Heart right ventricle (tissue), 16 donors: Measurements from ENCODE around the gene ZHX3. TPM values are rescaled to one million over a fixed set of nuclear protein-coding genes. Genes with fewer than 3 reads are reported as not detected.
A peak's percentile ranks its signal among the peaks of the same experiment; 100 is the strongest.

ENCODE experiments used
- ATAC-seq, 8 donors: fragments of 200-7000 bp; cut with Tn5 transposase; one replicate each; pipeline ENCODE4 v1.9.1; 2020; ENCODE audit warnings: mild to moderate bottlenecking in 8 of 8, moderate library complexity in 8 of 8, moderate number of reproducible peaks in 1 of 8
- DNase-seq, 2 donors: peaks; one replicate each; pipeline ENCODE4 v3.0.0-alpha.2; 2020
- H3K27ac ChIP-seq, 10 donors: fragments of 200-600 bp; sonication (generic) in 2 of 10; one replicate each; pipeline versions ENCODE4 v1.5.0 to v1.8.0; 2020 to 2022; ENCODE audit warnings: mild to moderate bottlenecking in 3 of 10
- H3K27me3 ChIP-seq, 7 donors: fragments of 200-600 bp; one replicate each; pipeline ENCODE4 v1.8.0; 2021 to 2022; ENCODE audit warnings: mild to moderate bottlenecking in 2 of 7
- H3K36me3 ChIP-seq, 9 donors: fragments of 200-600 bp; sonication (generic) in 1 of 9; one replicate each; pipeline versions ENCODE4 v1.5.0 to v1.8.0; 2020 to 2022; ENCODE audit warnings: mild to moderate bottlenecking in 2 of 9
- H3K4me1 ChIP-seq, 9 donors: fragments of 200-600 bp; sonication (generic) in 1 of 9; one replicate each; pipeline versions ENCODE4 v1.5.0 to v1.8.0; 2020 to 2022; ENCODE audit warnings: mild to moderate bottlenecking in 4 of 9
- H3K4me3 ChIP-seq, 10 donors: fragments of 200-600 bp; sonication (generic) in 2 of 10; one replicate each; pipeline versions ENCODE4 v1.5.0 to v1.8.0; 2020 to 2022; ENCODE audit warnings: mild to moderate bottlenecking in 7 of 10, moderate library complexity in 2 of 10
- H3K9me3 ChIP-seq, 11 donors: fragments of 200-600 bp in 10 of 11; sonication (generic) in 2 of 11; one replicate each; pipeline versions ENCODE4 v1.5.0 to v1.8.0; 2013 to 2022; ENCODE audit warnings: mild to moderate bottlenecking in 2 of 11, control low read depth in 1 of 11, moderate library complexity in 1 of 11
- CTCF ChIP-seq, 9 donors: fragments of 200-600 bp; sonication (generic) in 2 of 9; IDR thresholded peaks; one replicate each; pipeline versions ENCODE4 v1.5.0 to v1.8.0; 2021 to 2022; ENCODE audit warnings: antibody characterized with exemption in 9 of 9, mild to moderate bottlenecking in 5 of 9, moderate library complexity in 1 of 9
- WGBS, 2 donors: extraction: QIAGEN DNeasy Blood & Tissue Kit; methylation state at CpG; one replicate each; pipeline ENCODE4 v1.1.7; 2013; ENCODE audit warnings: inconsistent platforms in 1 of 2; 5-methylcytosine and 5-hydroxymethylcytosine counted together
- intact Hi-C, 10 donors: fragments of 100-400 bp; cut with DNase I; formaldehyde crosslinking; loops; one replicate each; pipeline versions ENCODE4 v1.11.1 to v1.14.2; 2022
- polyA plus RNA-seq, 2 donors: library from polyadenylated mRNA; stranded (reverse); fragments of 200-250 nt; gene quantifications; one replicate each; pipeline ENCODE4 v1.2.3, GENCODE V29; 2013
- total RNA-seq, 10 donors: library from RNA; stranded (reverse); fragmentation: NEBNext Ultra II Directional in 3 of 10; extraction: Animal tissue kit (Norgen Biotek cat#: 25700) in 3 of 10; gene quantifications; one replicate each; pipeline versions ENCODE4 v1.2.1 to v1.2.4, GENCODE V29; 2021 to 2023
- donor health status: Arrhythmogenic right ventricular cardiomyopathy.
- donor health status: ischemic (EF 13 %, LVEDD 7.1; RV severe dilation, severe dysfunction).
- donor health status: healthy with polysubstance abuse.
- donor health status: DM: no; HTN: yes; CAD: no.
- donor health status: DM: no; HTN: no; CAD: no.
- donor health status: ischemic (EF 25% LVEDD 6.9; RV normal size, moderate dysfunction).
- donor health status: ischemic (EF 25% LVEDD 5.7; RV mildly dilated, moderate dysfunction).
- donor health status: healthy.
- donor health status: DM: yes; HTN: yes; CAD: no.
- donor health status: Ischemic cardiomyopathy.
- donor health status: ischemic (EF 35%, LVEDD 5.7; RV mildly dilated, moderate dysfunction).
- donor health status: nonischemic (EF 11% LVEDD 7.7; RV severe dilation, severe dysfunction).
- donor health status: DM: yes; HTN: yes; CAD: no.
- donor health status: PGD.
- donor health status: ischemic (EF 29% LVEDD 5.4; RV normal size, mild dysfunction).
- donor health status: nonischemic (EF 23%, LVEDD 6.1; RV moderate dilation, normal function).

Gene ZHX3
- total and polyA plus RNA-seq, 12 donors: 6.5 to 51.8 (median 30.4) TPM

DNA sequence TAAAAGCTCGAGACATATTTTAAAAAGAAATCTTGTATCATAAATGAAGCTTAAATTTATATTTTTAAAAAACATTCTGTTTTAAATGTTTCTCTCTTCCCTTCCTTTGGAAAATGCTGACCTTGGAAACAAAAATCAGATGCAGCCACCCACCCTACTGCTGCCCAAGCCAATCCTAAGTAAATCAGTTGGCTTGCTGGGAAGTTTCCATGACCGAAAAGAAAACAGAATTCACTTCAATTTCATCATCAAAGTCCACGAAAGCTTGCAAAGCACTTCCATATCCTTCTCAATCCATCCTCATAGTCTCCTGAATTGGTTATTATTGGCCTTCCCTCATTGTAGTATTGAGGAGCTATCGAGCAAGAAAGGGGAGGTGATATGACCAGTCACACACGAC, 100.1 kb downstream of the ZHX3 start:
- H3K27me3 ChIP-seq: no peaks in the 10 kb centered on the region
- WGBS, 2 donors: 81 to 84% methylated on average over 5 of the region's 5 CpGs
- intact Hi-C loops: no loop called here
- no peaks in the 10 kb centered on the region for H3K9me3 ChIP-seq
- DNase-seq (no peak), ATAC-seq (no peak)
- H3K36me3 ChIP-seq: no peaks in the 10 kb centered on the region
- no peak for TF ChIP-seq CTCF (IDR thresholded peaks at IDR 0.05)
- H3K4me1 ChIP-seq: peaks cover 2 to 43% (median 17%) of the 10 kb centered on the region in 9 donors
- H3K27ac ChIP-seq: peak overlapping the region in 1 of 10 donors; percentile 26
- no peak overlapping the region for H3K4me3 ChIP-seq

GRCh38 chr20:41214666-41215065, 102.9 kb downstream of the ZHX3 start:
- Histone ChIP-seq H3K4me1 (peaks cover 0 to 29% (median 13%) of the 10 kb centered on the region in 9 donors), H3K4me3 (no peak overlapping the region), H3K27ac (no peak overlapping the region), H3K9me3 (no peaks in the 10 kb centered on the region), H3K27me3 (no peaks in the 10 kb centered on the region), H3K36me3 (no peaks in the 10 kb centered on the region)
- intact Hi-C loops: no loop called here
- no peak for DNase-seq
- no peak for TF ChIP-seq CTCF (IDR thresholded peaks at IDR 0.05)
- WGBS, 2 donors: 98 to 99% methylated on average over 3 of the region's 3 CpGs
- no peak for ATAC-seq

DNA sequence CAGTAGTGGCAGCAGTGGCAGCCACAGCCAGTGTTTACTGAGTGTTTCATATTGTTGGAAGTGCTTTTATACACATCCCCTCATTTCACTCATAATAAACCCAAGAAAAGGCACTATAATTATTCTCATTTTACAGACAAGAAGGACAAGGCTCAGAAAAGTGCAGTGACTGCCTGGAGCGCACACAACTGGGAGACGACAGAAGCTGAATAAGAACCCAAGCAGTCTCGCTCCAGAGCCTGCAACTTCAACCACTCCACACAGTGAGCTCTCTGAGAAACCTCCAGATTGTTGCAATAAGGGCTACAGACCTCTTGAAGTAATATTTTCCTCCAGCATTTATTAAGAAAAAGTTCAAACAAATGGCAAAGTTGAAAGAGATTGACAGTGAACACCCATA, 103.3 kb downstream of the ZHX3 start:
- Histone ChIP-seq H3K4me1 (peaks cover 0 to 29% (median 13%) of the 10 kb centered on the region in 9 donors), H3K4me3 (no peak overlapping the region), H3K9me3 (no peaks in the 10 kb centered on the region), H3K27me3 (no peaks in the 10 kb centered on the region), H3K36me3 (no peaks in the 10 kb centered on the region), H3K27ac (no peak overlapping the region)
- 95 to 99% methylated on average over 3 of the region's 3 CpGs for WGBS, 2 donors
- TF ChIP-seq CTCF (IDR thresholded peaks at IDR 0.05): no peak
- ATAC-seq (no peak), DNase-seq (no peak)
- intact Hi-C loops: no loop called here

DNA sequence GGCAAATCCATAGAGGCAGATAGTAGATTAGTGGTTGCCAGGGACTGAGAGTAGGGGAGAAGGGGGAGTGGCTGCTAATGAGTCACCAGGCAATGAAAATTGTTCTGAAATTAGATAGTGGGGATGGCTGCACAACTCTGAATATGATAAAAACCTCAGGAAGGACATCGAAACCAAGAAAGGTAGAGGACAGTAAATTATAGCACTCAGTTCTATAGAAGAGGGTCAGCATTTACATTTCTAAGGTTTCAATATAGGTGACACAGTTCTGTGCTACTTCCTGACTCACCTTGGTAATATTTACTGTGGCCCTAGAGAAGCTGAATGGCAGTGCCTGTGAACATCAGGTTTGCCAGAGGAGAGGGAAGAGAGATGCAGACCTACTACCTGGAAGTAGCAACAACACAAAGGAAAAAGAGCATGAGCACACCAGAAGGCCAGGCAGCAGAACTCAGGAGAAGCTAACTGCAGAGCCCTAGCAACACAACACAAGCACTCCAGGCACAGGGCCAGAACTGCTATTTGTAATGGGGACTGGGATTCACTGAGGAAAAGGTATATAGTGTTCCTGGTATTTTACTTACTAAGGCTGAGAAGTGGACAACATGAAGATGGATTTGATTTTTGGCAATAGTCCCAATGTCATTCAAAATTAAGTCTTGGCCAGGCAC, 104.2 kb downstream of the ZHX3 start:
- Histone ChIP-seq H3K27ac (peak overlapping the region in 1 of 10 donors; percentile 11), H3K36me3 (no peaks in the 10 kb centered on the region), H3K9me3 (no peaks in the 10 kb centered on the region), H3K4me3 (no peak overlapping the region), H3K4me1 (peaks cover 0 to 20% (median 13%) of the 10 kb centered on the region in 9 donors), H3K27me3 (no peaks in the 10 kb centered on the region)
- peak in 1 of 2 donors; percentile 18 for DNase-seq
- TF ChIP-seq CTCF (IDR thresholded peaks at IDR 0.05): no peak
- intact Hi-C loops: no loop called here
- 50 to 73% methylated on average over 1 of the region's 1 CpG for WGBS, 2 donors
- peak in 6 of 8 donors; percentile 64 to 89 (median 82) for ATAC-seq
